Measurements from ENCODE around the gene R3HCC1L.
"Not testable (repeated sequence)": the region's sequence is repeated elsewhere in the genome, so short reads cannot be mapped to it uniquely, and the experiment has no call there.

The R3HCC1L gene

DNA sequence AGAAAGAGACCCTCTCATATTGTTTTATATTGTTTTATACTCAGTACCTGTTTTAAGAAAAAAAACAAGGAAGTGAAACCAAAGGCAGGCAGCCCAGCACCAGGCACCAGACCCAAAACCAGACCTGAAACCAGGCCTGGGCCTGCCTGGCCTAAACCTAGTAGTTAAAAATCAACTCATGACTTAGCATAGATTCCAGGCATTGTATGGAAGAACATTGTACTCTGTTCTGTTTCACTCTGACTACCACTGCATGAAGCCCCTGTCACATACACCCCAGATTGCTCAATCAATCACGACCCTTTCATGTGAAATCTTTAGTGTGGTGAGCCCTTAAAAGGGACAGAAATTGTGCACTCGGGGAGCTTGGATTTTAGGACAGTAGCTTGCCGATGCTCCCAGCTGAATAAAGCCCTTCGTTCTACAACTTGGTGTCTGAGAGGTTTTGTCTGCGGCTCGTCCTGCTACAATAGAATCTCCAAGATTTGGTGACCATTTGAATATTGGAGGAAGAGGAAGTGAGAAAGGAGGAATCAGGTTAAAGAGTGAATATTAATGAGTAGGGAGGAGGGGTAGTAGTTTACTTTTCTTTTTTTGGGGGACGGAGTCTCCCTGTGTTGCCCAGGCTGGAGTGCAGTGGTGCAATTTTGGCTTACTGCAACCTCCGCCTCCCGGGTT lies 1.2 kb upstream of the R3HCC1L start:
- DNase-seq = not testable (repeated sequence)

DNA sequence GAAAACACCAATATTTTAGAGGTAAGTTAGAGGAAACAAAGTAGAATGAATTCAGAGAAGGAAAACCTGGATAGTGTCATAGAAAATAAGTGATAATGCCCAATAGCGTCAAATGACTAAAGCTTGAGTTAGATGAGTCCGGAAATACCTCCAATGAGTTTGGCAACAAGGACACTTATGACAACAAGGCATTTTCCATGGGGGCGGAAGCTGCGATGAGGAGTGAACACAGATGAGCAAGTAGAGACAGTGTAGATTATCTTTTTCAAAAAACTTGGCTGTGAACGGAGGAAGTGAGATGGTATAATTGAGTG lies 383 bp upstream of the R3HCC1L start:
- no peak for DNase-seq

DNA sequence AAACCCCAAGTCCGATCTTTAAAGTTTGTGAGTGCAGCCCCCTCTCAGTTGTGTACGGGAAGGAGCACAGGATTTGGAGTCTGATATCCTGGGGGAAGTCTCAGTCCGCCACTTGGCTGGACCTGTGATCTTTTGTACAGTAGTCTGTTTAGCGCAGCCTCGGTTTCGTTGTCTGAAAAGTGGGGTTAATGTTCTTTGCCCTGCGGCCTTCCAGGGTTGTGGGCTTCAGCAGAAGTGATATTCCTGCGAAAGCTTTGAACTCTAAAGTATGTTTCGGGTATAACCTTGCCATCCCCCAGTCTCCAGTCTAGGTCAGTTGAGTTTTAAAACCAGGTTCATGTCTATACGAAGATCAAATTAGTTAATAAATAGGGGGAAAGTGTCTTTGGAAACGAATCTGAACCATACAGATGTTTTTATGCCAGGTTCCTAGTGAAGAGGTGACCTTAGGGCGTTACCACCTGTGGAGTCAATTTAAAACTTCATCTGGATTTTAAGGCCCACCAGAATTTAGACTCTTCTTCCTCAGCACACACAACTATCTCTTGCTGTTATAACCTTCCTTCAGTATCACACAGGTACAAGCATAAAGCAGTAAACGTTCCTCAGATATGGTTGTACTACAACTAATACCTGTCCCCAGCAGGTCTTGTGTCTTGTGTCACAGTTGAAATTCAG lies 904 bp downstream of the R3HCC1L start:
- DNase-seq = no peak

DNA sequence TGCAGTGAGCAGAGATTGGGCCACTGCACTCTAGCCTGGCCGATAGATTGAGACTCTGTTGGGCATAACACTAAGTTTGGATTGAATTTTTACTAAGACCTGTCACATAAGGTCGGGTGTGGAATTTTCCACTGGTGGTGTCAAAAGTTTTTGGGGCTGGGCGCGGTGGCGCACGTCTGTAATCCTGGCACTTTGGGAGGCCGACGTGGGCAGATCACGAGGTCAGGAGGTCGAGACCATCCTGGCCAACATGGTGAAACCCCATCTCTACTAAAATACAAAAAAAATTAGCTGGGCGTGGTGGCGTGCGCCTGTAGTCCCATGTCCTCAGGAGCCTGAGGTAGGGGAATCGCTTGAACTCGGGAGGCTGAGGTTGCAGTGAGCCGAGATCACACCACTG lies 2.3 kb downstream of the R3HCC1L start:
- not testable (repeated sequence) for DNase-seq

DNA sequence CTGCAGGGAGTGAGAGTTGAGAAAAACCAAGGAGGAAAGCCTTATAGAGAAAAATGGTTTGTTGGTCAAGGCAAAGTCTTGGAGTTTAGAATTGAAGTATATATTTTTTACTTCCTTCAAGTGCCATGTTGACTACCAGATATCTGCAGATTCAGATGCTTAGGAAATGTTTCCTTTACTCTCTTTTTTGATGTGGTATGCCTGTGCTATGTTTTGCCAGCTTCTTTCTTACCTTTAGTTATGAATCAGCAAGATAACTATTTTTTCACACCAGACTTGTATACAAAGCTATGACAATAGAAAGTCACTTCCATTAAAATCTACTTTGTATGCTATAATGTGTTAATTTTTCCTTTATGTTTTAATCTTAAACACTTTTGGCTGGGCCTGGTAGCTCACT lies 3.6 kb downstream of the R3HCC1L start:
- no peak for DNase-seq

DNA sequence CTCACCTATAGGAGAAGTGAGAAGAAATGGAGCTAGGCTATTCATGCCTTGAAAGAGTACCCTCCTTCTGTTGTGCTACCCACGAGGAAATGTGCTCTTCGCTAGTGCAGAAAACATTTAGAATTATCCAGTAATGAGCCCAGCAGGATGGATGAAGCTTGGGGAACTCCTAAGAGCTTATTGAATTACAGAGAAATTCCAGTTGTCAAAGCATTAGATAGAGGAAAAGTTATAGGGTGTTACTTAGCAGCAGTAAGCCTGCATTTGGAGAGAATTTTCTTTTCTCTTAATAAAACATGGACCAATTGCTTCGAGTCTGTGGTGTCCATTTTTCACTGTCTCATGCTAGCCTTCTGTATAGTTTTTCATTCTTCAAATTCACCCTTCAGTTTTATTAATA lies 5.0 kb downstream of the R3HCC1L start:
- DNase-seq = no peak

DNA sequence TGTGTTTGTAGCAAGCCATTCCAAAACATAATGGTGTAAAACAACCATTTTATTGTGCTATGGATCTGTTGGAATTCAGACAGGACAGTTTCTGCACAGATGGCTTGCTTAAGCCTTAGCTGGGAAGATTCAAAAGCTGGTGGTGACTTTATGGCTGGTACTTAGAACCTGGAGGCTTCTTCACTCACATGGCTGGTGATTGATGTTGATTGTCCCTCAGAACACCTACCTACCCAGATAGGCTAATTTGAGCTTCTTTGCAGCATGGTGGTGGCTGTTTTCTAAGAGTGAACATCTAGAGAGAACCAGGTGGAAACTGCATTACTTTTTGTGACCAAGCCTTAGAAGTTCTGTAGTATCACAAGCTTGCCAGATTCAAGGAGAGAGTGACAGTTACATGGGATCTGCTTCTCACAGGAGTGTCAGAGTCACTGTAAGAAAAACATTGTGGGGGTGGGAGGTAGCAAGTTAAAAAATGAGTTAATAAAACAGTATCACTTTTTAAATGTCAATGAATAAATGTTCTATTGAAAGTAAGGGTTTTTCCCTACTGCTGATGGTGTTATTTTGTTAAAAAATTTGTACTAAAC lies 7.1 kb downstream of the R3HCC1L start:
- DNase-seq = no peak

DNA sequence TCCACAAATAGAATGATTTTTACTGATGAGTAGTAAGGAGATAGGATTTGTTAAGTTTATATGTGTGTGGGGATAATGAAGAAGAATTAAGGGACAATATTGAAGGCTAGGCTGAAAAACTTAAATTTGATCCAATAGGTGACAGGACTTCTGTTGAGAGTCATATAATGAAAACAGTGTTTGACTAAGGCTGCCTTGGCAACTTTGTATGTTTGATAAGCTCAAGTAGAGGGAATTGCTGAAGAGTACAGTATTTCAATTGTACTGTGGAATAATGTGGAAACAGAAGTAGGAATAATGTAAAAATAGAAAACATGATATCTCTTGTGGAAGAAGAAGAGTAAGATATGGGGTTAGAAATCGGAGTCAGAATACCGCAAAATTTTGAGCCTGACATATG lies 10.5 kb downstream of the R3HCC1L start:
- DNase-seq = no peak

DNA sequence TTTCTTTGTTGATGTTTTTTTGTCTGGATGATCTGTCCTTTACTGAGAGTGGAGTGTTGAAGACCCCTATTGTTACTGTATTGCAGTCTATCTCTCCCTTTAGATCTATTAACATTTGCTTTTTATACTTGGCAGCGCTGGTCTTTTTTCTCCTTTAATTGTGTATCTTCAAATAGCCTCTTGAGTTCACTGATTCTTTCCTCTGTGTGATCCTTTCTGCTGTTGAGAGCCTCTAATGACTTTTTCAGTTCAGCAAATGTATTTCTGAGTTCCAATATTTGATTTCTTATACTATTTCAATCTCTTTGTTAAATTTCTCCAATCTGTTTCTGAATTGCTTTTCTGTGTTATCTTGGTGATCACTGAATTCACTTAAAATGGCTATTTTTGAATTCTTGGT lies 15.4 kb downstream of the R3HCC1L start:
- no peak for DNase-seq

DNA sequence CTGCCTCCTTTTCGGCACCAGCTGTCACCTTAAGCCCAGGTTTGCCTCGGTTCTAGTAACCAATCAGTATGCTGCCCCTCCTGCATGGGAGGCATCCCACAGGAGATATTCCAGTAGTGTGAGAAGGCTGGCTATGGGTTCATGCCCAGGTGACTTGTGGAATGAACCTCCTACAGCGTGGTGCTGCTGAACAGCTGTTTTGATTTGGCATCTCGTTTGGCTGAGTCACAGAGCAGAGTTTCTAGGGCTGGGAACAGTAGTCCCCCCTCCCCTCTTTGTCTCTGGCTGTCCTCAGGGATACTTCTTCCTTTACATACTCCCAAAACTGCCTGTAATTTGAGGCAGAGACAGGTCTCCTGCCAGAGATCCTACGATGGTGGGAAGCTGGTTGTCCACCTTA lies 16.1 kb downstream of the R3HCC1L start:
- no peak for DNase-seq

DNA sequence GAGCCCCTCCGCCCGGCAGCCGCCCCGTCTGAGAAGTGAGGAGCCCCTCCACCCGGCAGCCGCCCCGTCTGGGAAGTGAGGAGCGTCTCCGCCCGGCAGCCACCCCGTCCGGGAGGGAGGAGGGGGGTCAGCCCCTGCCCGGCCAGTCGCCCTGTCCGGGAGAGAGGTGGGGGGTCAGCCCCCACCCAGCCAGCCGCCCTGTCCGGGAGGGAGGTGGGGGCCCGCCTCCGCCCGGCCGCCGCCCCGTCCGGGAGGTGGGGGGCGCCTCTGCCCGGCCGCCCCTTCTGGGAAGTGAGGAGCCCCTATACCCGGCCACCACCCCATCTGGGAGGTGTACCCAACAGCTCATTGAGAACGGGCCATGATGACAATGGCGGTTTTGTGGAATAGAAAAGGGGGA lies 18.3 kb downstream of the R3HCC1L start:
- not testable (repeated sequence) for DNase-seq

DNA sequence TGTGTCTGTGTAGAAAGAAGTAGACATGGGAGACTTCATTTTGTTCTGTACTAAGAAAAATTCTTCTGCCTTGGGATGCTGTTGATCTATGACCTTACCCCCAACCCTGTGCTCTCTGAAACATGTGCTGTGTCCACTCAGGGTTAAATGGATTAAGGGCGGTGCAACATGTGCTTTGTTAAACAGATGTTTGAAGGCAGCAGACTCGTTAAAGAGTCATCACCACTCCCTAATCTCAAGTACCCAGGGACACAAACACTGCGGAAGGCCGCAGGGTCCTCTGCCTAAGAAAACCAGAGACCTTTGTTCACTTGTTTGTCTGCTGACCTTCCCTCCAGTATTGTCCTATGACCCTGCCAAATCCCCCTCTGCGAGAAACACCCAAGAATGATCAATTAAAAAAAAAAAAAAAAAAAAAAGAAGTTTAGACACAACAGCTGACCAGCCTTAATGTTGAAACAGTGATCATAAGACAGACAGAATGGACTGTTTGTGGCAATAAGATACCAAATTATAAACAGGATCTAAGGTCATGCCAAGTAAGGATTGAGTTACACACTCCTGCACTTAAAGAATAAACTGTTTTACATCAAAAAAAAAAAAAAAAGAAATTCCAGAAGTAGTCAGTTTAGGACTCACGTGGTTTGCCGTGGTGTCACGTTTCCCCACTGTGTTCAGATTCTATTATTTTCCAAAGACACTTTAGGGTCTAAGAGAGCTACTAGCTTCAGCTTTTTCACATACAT lies 18.9 kb downstream of the R3HCC1L start:
- peak; percentile 4 for DNase-seq

DNA sequence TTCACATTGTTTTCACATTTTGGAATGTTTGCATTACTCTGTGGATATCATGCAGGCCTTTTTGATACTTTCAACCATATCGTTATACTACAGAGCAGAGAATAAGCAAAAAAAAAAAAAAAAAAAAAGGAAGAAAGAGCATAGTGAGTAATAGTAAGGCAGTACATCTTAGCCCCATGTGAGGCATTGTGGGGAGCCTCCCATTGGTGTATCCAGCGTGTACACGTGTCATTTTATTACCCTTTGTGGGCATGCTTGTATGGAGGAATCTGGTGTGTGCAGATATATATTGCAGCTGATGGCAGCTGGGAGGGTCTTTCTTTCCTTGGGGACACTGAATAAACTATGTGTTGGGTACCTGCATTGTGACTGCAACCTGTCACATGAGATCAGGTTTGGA lies 19.6 kb downstream of the R3HCC1L start:
- no peak for DNase-seq

DNA sequence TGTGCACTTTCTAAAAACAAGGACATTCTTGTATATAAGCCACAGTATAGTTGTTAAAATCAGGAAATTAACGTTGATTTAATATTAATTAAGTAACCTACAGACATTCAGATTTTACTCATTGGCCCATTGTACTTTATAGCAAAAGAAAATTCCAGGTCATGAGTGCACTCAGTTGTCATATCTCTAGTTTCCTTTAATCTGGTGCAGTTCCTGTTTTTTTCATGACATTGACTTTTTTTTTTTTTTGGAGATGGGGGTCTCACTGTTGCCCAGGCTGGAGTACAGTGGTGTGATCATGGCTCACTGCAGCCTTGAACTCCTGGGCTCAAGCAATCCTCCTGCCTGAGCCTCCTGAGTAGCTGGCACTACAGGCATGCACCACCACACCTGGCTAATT lies 24.1 kb downstream of the R3HCC1L start:
- DNase-seq = no peak

DNA sequence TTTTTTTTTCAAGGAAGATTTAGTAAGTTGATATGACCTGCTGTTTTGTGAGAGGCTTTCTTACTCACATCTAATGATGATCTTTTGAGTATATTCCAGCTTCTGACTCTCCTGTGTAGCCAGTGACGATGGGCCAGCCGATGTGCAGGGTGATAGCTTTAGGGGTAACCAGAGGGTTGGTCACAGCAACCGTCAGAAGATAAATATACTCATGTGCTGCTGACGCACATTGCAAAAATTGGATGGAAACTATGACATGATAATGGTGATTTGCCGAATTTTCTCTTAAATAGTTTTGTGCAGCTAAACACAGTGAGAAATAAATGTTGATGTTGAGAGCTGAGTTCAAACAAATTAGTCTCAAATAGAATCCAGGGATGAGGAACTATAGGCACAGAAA lies 29.5 kb downstream of the R3HCC1L start:
- DNase-seq = no peak

DNA sequence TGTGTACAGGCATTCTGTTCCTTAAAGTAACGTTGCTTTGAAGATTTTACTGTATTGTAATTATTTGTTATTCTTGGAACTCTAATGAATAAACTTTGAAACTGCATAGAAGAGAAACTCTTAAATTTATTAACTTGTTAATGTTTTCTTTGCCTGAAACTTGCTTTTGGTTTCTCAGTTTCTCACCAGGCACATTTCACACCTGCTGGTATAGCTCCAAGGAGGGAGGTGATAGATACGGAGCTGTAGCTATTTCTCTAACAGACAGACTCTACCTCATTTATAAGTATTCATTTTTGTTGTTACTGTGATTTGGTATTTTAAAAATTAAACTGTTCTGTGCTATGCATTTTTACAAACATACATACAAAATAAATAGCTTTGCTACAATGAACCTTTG lies 32.7 kb downstream of the R3HCC1L start:
- DNase-seq = no peak

DNA sequence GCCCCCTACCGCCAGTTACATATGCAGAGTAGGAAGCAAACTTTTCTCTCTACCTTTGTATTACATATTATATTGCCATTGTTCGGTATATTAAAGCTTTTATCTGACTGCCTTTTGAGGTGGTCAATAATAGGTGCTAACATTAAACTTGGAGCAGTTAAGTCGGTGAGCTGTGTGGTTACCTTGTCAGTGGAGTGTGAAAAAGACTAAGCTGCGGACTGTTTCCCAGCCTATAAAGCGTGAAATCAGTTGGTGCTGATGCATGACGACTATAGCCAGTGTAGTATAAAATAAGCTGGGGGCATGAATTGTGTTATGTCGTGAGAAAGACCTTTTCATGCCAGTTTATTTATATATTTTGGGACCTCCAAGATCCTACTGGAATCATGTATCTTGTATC lies 33.7 kb downstream of the R3HCC1L start:
- no peak for DNase-seq

DNA sequence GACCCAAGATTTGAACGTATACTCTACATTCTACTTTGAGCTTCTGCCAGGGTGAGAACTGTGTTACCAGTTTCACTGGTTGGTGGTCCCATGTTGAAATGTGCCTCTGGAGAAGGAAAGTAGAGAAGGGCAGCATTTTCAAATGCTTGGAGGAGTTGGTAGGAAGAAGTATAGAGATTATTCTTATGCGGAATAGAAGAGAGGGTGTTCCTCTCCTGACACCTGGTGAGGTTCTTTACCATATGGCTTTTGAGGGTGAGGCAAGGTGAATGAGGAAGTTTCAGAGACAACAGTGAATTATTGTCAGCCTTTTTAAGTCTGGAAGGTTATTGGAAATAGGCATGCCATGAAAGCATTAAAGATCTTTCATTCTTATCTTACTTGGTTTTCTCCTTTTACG lies 34.3 kb downstream of the R3HCC1L start:
- no peak for DNase-seq

DNA sequence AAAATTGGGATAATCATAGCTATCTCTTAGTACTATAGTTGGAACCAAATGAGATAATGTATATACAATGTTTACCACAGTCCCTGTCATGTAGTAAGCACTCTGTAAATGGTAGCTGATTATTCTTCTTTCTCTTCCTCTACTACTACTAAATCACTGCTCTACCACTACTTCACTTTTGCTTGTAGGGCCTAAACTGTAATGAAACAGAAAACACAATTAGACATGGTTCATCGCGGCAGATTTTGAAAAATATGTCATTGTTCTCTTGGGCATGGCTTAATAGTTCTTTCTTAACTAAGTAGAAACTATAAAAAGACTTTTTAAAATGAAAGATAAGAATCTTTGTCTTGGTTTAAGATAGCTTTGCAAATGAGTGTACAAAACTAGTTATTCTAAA lies 34.9 kb downstream of the R3HCC1L start:
- DNase-seq = no peak

DNA sequence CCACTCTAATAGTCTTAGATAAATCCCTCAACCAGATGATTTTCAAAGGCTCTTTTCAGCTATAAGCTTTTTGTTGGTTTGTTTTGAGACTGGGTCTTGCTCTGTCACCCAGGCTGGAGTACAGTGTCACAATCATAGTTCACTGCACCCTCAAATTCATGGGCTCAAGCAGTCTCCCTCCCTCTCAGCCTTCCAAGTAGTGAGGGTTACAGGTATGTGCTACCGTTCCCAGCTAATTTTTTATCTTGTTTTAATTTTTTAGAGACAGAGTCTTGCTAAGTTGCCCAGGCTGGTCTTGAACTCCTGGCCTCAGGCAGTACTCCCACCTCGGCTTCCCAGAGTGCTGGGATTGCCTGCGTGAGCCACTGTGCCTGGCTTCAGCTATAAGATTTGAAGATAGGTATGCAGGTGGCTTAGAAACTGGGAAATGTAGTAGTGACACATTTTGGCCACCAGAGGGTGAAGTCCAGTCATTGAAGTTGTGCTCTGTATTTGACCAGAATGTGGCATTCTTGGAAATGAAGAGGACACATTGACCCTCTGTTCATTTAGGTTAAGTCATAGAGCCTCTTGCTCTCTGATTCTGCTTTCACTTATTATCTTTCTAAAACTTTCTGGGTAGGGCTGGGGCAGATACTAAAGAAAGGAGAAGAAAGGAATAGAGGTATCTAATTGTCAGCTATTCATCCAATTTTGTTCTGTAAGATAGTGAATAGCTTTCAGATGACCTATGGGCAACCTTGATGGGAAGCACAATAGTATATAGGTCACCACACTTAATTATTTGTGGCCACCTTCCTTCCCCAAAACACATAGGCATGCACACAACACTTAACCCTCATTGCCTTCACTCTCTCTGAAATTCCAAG lies 36.0 kb downstream of the R3HCC1L start:
- peak; percentile 35 for DNase-seq

DNA sequence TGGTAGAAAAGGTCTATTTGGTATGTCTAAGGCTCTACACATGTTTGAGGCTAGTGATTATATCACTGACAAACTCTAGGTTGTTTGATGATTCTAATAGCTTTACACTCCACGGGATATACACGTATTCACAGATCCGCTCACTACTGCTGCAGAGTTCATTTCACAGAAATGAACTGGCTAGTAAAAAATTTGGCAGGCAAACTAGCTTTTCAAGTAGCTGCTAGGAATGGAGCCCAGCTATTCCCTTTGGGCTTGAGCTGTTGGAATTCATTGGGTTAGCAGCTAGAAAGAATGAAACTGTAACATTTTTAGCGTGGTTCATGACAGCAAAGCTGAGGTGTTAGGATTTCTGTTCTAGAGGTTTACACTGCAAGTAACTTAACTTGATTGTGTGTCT lies 37.6 kb downstream of the R3HCC1L start:
- no peak for DNase-seq

DNA sequence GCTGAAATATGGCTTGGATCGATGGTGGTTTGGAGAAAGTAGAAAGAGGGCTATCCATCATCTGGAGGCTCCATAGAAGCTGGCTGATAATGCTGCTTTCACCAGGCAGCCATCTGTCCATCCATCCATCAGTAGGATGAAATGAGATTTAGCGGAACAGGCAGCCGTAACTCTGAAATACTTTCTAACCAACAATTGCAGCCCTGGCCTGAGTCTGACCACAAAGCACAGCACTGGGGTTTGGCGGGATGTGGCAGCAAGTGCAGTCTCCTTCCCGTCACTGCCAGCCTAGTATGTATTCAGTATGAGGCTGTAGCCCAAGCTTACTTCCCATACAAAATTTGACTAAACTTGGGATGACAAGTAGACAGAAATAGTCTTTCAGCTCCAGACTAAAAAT lies 38.0 kb downstream of the R3HCC1L start:
- DNase-seq = no peak

DNA sequence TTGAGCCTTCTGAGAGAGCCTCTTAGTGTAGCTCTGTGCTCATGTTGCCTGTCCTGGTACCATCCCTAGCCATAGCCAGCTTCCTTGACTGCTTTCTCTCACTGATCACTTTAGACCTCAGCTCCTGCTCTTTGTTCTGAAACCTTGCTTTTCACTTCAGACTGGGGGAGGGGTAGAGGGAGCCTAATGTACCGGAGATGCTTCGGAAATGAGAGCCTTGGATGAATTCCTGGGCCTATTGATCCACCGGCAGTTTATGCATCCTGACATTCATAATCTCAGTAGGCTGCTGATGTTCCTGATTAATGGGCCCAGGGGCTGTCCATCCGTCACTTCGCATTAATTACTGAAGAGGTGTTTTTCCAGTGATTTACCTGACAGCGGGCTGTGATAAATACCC lies 38.8 kb downstream of the R3HCC1L start:
- DNase-seq = no peak
